ENCODE results near the gene ZFP36L1.
A peak's percentile ranks its signal among the peaks of the same experiment; 100 is the strongest.

ZFP36L1 gene

GRCh38 chr14:68816183-68816942 is 23.5 kb upstream of the ZFP36L1 start:
- DNase-seq (ENCODE audit: low read depth in 2 of 2, low spot score in 1 of 2), result peak; percentile 79 to 86

DNA sequence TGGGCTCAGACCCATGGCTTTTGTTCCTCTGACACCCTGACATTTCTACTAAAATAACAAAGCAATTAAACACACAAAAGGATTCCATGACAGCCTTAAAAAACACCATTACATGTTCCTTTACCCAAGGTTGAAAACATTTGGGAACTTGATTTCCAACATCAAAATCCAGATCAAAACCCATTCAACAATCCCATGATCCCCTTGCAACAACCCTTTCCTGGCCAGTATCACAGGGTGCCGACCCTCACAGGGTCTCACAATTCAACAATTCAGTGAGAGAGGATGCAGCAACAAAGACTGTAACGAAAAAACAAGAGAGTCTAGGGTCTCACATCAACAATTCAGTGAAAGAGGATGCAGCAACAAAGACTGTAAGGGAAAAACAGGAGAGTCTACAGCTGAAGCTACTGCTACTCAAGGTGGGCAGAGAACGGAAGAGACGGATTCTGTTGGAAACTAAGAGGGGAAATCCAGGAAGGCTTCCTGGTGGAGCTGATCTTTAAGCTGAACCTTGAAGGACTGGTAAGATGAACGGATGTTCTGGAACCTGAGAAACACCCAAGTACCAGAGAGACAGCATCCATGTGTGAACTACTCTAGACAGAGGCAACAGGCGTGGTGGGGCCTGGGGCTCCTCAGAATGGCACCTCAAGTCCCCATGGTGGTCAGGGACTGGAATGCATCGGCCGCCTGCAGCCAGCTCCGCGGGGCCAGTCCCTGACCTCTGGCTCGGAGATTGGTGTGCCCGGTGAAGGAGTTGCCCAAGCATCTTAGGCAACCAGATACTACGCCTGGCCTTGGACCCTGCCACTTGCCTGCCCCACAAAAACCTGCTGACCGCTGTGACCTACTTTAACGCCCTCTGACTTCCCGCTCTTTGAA is 22.7 kb upstream of the ZFP36L1 start:
- DNase-seq (ENCODE audit: low read depth in 2 of 2, low spot score in 1 of 2), result no peak

- DNase-seq (ENCODE audit: low read depth in 2 of 2, low spot score in 1 of 2), result no peak
Measured at GRCh38 chr14:68814539-68815297, 21.9 kb upstream of the ZFP36L1 start.

- no peak for DNase-seq (ENCODE audit: low read depth in 2 of 2, low spot score in 1 of 2)
Measured at GRCh38 chr14:68814238-68814538, 21.3 kb upstream of the ZFP36L1 start.

GRCh38 chr14:68813318-68813838 is 20.5 kb upstream of the ZFP36L1 start:
- DNase-seq (ENCODE audit: low read depth in 2 of 2, low spot score in 1 of 2), result no peak

DNA sequence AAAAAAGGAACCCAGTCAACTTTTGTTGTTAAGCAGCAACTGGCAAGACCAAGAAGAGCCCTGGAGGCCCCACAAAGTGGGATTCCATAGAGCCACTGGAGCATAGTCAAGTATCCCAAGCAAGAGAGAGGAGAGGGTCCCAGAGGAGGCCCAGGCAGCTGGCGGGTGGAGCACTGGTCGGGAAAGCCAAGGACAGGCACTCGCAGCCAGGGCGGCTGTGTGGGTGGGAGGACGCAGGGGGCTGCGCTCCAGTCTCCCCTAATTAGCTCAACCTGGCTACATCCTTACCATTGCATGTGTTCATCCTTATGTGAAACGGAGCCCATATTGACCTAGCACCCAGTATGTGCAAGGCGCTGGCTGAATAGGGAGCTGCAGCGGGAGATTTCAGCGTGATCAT is 18.3 kb upstream of the ZFP36L1 start:
- no peak for DNase-seq (ENCODE audit: low read depth in 2 of 2, low spot score in 1 of 2)

GRCh38 chr14:68810173-68811153 is 17.6 kb upstream of the ZFP36L1 start:
- no peak for DNase-seq (ENCODE audit: low read depth in 2 of 2, low spot score in 1 of 2)

DNA sequence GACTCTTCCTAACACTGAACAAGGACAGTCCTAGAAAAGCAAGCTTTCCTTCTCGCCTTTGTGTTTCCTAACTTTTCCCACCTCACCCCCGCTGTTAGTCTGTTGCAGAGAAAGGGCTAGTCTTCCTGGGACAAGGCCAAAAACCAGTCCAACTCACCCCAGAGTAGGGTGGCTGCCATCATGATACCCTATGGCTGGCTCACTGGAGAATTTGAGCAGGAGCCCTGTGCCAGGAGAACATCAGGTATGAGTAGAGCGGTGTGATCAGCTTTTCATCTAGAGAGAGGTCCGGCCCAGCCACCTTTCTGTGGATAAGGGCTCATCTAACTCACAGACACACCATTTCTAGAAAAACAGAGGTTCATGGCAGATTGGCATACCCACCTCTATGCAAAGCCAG is 16.7 kb upstream of the ZFP36L1 start:
- DNase-seq (ENCODE audit: low read depth in 2 of 2, low spot score in 1 of 2), result no peak

- DNase-seq (ENCODE audit: low read depth in 2 of 2, low spot score in 1 of 2), result no peak
Measured at GRCh38 chr14:68808696-68809480, 16.0 kb upstream of the ZFP36L1 start.

DNA sequence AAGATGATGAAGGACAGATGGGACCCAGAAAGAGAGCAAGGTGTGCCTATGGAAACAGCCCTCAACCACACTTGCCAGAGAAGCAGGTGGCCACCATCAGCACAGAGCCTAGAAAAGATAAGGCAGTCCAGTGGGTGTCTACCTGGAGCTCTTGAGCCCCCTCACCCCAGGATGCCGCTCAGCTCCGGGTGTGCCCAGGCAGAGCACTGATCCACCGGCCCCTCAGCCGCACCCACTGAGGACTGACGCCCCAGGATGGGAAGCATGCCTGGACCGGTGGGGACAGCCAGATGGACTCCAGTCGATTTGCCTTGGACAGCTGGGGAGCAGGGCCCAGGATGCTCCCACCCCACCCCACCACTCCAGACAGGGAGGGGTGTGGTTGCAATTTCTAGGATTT is 15.1 kb upstream of the ZFP36L1 start:
- DNase-seq (ENCODE audit: low read depth in 2 of 2, low spot score in 1 of 2), result no peak

DNA sequence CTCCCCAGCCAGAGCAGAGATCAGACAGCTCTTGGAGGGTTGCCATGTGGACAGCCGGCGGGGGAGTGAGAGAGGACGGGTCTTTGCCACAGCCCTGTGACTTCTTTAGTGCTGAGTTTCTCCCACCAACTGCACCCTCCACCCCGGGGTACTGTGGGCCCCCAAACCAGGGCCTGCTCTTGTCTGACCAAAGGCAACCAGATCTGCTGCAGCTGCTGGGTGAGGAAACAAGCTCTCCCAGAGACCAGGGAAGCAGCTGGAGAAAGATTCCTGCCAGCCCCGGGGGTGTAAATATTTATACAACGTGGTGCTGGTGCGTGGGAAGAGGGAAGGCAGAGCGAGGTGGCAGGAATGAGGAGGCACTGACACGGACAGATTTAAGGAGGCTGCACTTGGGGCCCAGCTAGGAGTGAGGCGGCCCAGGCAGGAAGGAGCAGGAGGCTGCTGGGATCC is 14.3 kb upstream of the ZFP36L1 start:
- DNase-seq (ENCODE audit: low read depth in 2 of 2, low spot score in 1 of 2), result no peak

- DNase-seq (ENCODE audit: low read depth in 2 of 2, low spot score in 1 of 2), result no peak
Measured at GRCh38 chr14:68806526-68807147, 13.8 kb upstream of the ZFP36L1 start.

DNA sequence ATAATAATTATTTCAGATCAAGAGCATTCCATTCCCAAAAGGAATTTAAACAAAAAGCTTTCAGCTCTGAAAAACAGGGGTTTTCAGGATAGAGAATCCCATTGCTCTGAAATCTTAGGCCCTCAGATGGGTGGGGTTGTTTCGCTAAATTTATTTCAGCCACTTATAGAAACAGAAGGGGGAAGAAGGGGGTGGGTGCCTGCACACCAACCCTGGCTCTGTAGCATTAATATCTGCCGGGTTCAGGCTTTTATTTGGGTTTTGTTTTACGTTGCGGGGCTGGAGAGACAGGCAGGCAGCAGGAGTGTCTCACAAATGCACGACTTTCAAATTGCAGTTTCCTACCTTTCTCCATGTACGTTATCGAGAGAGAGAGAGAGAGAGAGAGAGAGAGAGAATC is 12.5 kb upstream of the ZFP36L1 start:
- no peak for DNase-seq (ENCODE audit: low read depth in 2 of 2, low spot score in 1 of 2)

DNA sequence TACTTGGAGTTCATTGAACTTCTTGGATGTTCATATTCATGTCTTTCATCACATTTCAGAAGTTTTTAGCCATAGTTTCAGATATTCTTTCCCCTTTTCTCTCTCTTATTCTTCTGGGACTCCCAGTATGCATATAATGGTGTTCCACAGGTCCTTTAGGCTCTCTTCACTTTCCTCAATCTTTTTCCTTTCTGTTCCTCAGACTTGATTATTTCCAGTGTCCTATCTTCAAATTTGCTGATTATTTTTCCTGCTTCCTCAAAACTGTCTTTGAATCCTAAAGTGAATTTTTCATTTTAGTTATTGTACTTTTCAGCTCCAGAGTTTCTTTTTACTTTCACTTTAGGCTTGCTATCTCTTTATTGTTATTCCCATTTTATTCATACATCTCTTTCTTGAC is 8.8 kb upstream of the ZFP36L1 start:
- no peak for DNase-seq (ENCODE audit: low read depth in 2 of 2, low spot score in 1 of 2)

- no peak for DNase-seq (ENCODE audit: low read depth in 2 of 2, low spot score in 1 of 2)
Measured at GRCh38 chr14:68800953-68801352, 8.1 kb upstream of the ZFP36L1 start.

- no peak for DNase-seq (ENCODE audit: low read depth in 2 of 2, low spot score in 1 of 2)
Measured at GRCh38 chr14:68800390-68800789, 7.5 kb upstream of the ZFP36L1 start.

DNA sequence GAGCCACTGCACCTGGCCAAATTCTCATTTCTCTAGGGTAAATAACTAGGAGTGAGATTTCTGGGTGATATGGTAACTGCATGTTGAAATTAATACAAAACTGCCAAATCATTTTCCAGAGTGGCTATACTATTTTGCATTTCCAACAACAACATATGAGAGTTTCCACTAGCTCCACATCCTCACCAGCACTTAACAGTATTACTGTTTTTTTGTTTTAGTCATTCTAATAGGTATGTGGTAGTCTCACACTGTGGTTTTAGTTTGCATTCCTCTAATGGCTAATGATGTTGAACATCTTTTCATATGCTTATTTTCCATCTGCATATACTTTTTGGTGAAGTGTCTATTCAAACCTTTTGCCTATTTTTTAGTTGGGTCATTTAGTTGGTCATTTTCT is 5.8 kb upstream of the ZFP36L1 start:
- DNase-seq (ENCODE audit: low read depth in 2 of 2, low spot score in 1 of 2), result no peak

DNA sequence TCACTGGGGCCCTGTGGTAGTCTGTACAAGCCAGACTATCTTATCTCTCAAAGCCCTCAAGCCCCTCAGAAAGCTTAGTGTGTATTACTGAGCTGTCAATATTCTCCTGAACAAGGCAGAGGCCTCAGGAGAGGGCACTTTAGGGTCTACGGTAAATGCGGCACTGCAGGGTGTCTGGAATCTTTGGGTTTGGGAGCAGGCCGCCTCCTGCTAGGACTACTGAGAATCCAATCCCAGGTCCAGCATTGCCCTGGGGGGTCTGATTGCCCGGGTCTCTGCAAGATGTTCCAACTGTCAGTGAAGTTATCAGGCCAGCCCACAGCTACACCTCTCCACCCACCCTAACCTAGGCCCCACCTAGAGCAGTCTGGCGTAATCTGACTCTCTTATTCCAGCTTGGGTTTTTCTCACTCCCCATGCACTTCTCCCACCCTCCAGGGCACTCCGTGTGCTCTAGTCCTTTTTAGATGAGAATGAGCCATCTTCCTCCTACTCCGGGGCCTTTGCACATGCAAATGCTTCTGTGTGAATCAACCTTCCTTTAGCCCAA is 4.3 kb upstream of the ZFP36L1 start:
- DNase-seq (ENCODE audit: low read depth in 2 of 2, low spot score in 1 of 2), result no peak

All from stimulated activated CD8-positive, alpha-beta memory T cell treated with anti-CD3 and anti-CD28 coated beads, Interleukin-4, amount 100 ng/mL, for 4 hours (primary cell).